Tibial nerve (tissue), 4 donors: ENCODE data around the gene PTPRCAP. TPM values are rescaled to one million over a fixed set of nuclear protein-coding genes. Genes with fewer than 3 reads are reported as not detected.

Source experiments
- DNase-seq, 2 donors: peaks; one replicate each; pipeline ENCODE4 v3.0.0-alpha.2; 2019; ENCODE audit warnings: low spot score in 2 of 2
- H3K27ac ChIP-seq, 4 donors: fragments of 200-600 bp; sonication (generic) in 3 of 4; one replicate each; pipeline ENCODE4 v1.5.1; 2017 to 2019; ENCODE audit warnings: mild to moderate bottlenecking in 1 of 4
- H3K27me3 ChIP-seq, 2 donors: fragments of 200-600 bp; sonication (generic) in 1 of 2; one replicate each; pipeline versions ENCODE4 v1.5.1 to v1.6.0; 2017 to 2019
- H3K36me3 ChIP-seq, 3 donors: fragments of 200-600 bp; sonication (generic); one replicate each; pipeline ENCODE4 v1.5.1; 2018 to 2019
- H3K4me1 ChIP-seq, 4 donors: fragments of 200-600 bp; sonication (generic) in 3 of 4; one replicate each; pipeline ENCODE4 v1.5.1; 2017 to 2019
- H3K4me3 ChIP-seq, 4 donors: fragments of 200-600 bp; sonication (generic) in 3 of 4; one replicate each; pipeline ENCODE4 v1.5.1; 2017 to 2019; ENCODE audit warnings: mild to moderate bottlenecking in 1 of 4, moderate library complexity in 1 of 4
- H3K9me3 ChIP-seq, 4 donors: fragments of 200-600 bp; sonication (generic) in 3 of 4; one replicate each; pipeline ENCODE4 v1.5.1; 2017 to 2019
- CTCF ChIP-seq, 5 experiments: fragments of 200-600 bp in 3 of 5; fragments of 450-650 bp in 2 of 5; sonication (generic) in 3 of 5; IDR thresholded peaks; one replicate each; pipeline ENCODE4 v1.5.1; 2016 to 2019; ENCODE audit warnings: antibody characterized with exemption in 5 of 5, mild to moderate bottlenecking in 3 of 5, moderate library complexity in 2 of 5
- EP300 ChIP-seq, 2 donors: sonication (generic); formaldehyde crosslinking; IDR thresholded peaks; one replicate each; pipeline ENCODE4 v1.6.1; 2017; ENCODE audit warnings: antibody characterized with exemption in 2 of 2, mild to moderate bottlenecking in 1 of 2
- POLR2A ChIP-seq, 2 donors: fragments of 450-650 bp; IDR thresholded peaks; one replicate each; pipeline ENCODE4 v1.6.1; 2017; ENCODE audit warnings: antibody characterized with exemption in 2 of 2, mild to moderate bottlenecking in 2 of 2, moderate library complexity in 2 of 2
- WGBS, 2 donors: methylation state at CpG; one replicate each; pipeline ENCODE4 v1.1.5; 2018; 5-methylcytosine and 5-hydroxymethylcytosine counted together
- total RNA-seq, 4 donors: library from RNA; depleted of rRNA; stranded (reverse); fragments of >200 nt; gene quantifications; one replicate each; pipeline ENCODE4 v1.1.0, GENCODE V29; 2016

The PTPRCAP gene
- total RNA-seq, 4 donors from 2014 or later, result 6.9 to 18.0 (median 12.8) TPM

GRCh38 chr11:67407688-67408163 is 29.8 kb downstream of the PTPRCAP start:
- no peak overlapping the region for H3K4me3 ChIP-seq
- peak overlapping the region in 3 of 4 donors; percentile 34 to 77 (median 60) for H3K27ac ChIP-seq
- H3K36me3 ChIP-seq, result no peaks in the 10 kb centered on the region
- no peaks in the 10 kb centered on the region for H3K9me3 ChIP-seq
- whole genome bisulfite sequencing, 2 donors, result 72% methylated on average over 10 to 11 of the region's 12 CpGs
- no peak for TF ChIP-seq POLR2A (IDR thresholded peaks at IDR 0.05)
- TF ChIP-seq EP300 (IDR thresholded peaks at IDR 0.05), result no peak
- no peak for TF ChIP-seq CTCF (IDR thresholded peaks at IDR 0.05)
- peaks cover 0 to 61% (median 37%) of the 10 kb centered on the region in 4 donors for H3K4me1 ChIP-seq
- no peak for DNase-seq
- H3K27me3 ChIP-seq, result peaks cover 0 to 41% of the 10 kb centered on the region in 2 donors

GRCh38 chr11:67406969-67407687 is 30.4 kb downstream of the PTPRCAP start:
- no peaks in the 10 kb centered on the region for H3K9me3 ChIP-seq
- no peak for TF ChIP-seq POLR2A (IDR thresholded peaks at IDR 0.05)
- no peak for TF ChIP-seq CTCF (IDR thresholded peaks at IDR 0.05)
- TF ChIP-seq EP300 (IDR thresholded peaks at IDR 0.05), result no peak
- no peak for DNase-seq
- H3K4me1 ChIP-seq, result peaks cover 0 to 61% (median 43%) of the 10 kb centered on the region in 4 donors
- 55 to 57% methylated on average over 9 to 11 of the region's 12 CpGs for WGBS, 2 donors
- no peak overlapping the region for H3K4me3 ChIP-seq
- H3K36me3 ChIP-seq, result no peaks in the 10 kb centered on the region
- H3K27me3 ChIP-seq, result peaks cover 0 to 37% of the 10 kb centered on the region in 2 donors
- peak overlapping the region in 2 of 4 donors; percentile 60 to 77 for H3K27ac ChIP-seq

GRCh38 chr11:67406420-67406968 is 31.0 kb downstream of the PTPRCAP start:
- DNase-seq, result no peak
- H3K27ac ChIP-seq, result peak overlapping the region in 2 of 4 donors; percentile 4 to 77
- peaks cover 0 to 31% of the 10 kb centered on the region in 2 donors for H3K27me3 ChIP-seq
- 66 to 78% methylated on average over 7 to 17 of the region's 18 CpGs for WGBS, 2 donors
- peaks cover 0 to 63% (median 45%) of the 10 kb centered on the region in 4 donors for H3K4me1 ChIP-seq
- no peak overlapping the region for H3K4me3 ChIP-seq
- no peaks in the 10 kb centered on the region for H3K9me3 ChIP-seq
- H3K36me3 ChIP-seq, result no peaks in the 10 kb centered on the region
- TF ChIP-seq CTCF (IDR thresholded peaks at IDR 0.05), result no peak

GRCh38 chr11:67405688-67406339 is 31.7 kb downstream of the PTPRCAP start:
- Histone ChIP-seq H3K27me3 (peaks cover 0 to 24% of the 10 kb centered on the region in 2 donors), H3K4me3 (no peak overlapping the region), H3K27ac (peak overlapping the region in 2 of 4 donors; percentile 34 to 77), H3K9me3 (no peaks in the 10 kb centered on the region), H3K4me1 (peaks cover 0 to 59% (median 42%) of the 10 kb centered on the region in 4 donors), H3K36me3 (no peaks in the 10 kb centered on the region)
- TF ChIP-seq EP300 (IDR thresholded peaks at IDR 0.05), result no peak
- TF ChIP-seq POLR2A (IDR thresholded peaks at IDR 0.05), result no peak
- TF ChIP-seq CTCF (IDR thresholded peaks at IDR 0.05), result no peak
- no peak for DNase-seq
- 75 to 97% methylated on average over 3 to 7 of the region's 9 CpGs for WGBS, 2 donors

GRCh38 chr11:67405196-67405567 is 32.3 kb downstream of the PTPRCAP start:
- Histone ChIP-seq H3K27me3 (peaks cover 0 to 18% of the 10 kb centered on the region in 2 donors), H3K27ac (peak overlapping the region in 2 of 4 donors; percentile 47 to 80), H3K36me3 (peaks cover 0 to 4% (median 0%) of the 10 kb centered on the region in 3 donors), H3K4me1 (peaks cover 0 to 59% (median 43%) of the 10 kb centered on the region in 4 donors), H3K4me3 (peak overlapping the region in 1 of 4 donors; percentile 51), H3K9me3 (no peaks in the 10 kb centered on the region)
- DNase-seq, result no peak
- no peak for TF ChIP-seq EP300 (IDR thresholded peaks at IDR 0.05)
- no peak for TF ChIP-seq POLR2A (IDR thresholded peaks at IDR 0.05)
- TF ChIP-seq CTCF (IDR thresholded peaks at IDR 0.05), result no peak
- WGBS, 2 donors, result 70 to 75% methylated on average over 2 to 6 of the region's 6 CpGs
